GM12878 (cell line): ENCODE results near the gene REXO1. TPM values are rescaled to one million over a fixed set of nuclear protein-coding genes. Genes with fewer than 3 reads are reported as not detected.
"Not testable (repeated sequence)": the region's sequence is repeated elsewhere in the genome, so short reads cannot be mapped to it uniquely, and the experiment has no call there.

Source experiments
- ATAC-seq: fragments of 200-7000 bp; cut with Tn5 transposase; 3 replicates; pipeline ENCODE4 v1.9.1; 2020; ENCODE audit warnings: mild to moderate bottlenecking, moderate library complexity
- BruUV-seq: library from RNA; stranded (reverse); fragments of 400-500 nt; replicated peaks from 2 replicates; lab custom pipeline; 2021; lab: Mats Ljungman, UMichigan
- CTCF ChIA-PET: fragments of 300-600 bp; sonication (Branson Sonifier 250); formaldehyde crosslinking; extraction: SDS; loops from one replicate; lab custom pipeline; 2021; ENCODE audit warnings: inconsistent platforms; lab: Yijun Ruan, JAX
- POLR2A ChIA-PET: fragments of 350-600 bp; formaldehyde crosslinking; extraction: SDS; loops from one replicate; lab custom pipeline; 2021; ENCODE audit warnings: inconsistent platforms; lab: Charles Lee
- RAD21 ChIA-PET: fragments of 300-600 bp; sonication (Branson Sonifier 250); formaldehyde crosslinking; loops from one replicate; lab custom pipeline; 2023; ENCODE audit warnings: antibody characterized with exemption; ENCODE audit not compliant: unreplicated experiment; lab: Charles Lee
- SMC1A ChIA-PET: fragments of 300-600 bp; sonication (Branson Sonifier 250); formaldehyde crosslinking; loops from one replicate; lab custom pipeline; 2023; ENCODE audit not compliant: unreplicated experiment, uncharacterized antibody; lab: Charles Lee
- DNase-seq: peaks from one replicate; pipeline ENCODE4 v3.0.0-alpha.2; 2011; ENCODE audit warnings: low read depth, low spot score
- FAIRE-seq: peaks from 3 replicates; lab custom pipeline; 2011; peaks lifted over from hg19 to GRCh38; lab: Jason Lieb, UNC
- H2AFZ ChIP-seq: 2 replicates; pipeline ENCODE4 v1.6.0; 2011; ENCODE audit warnings: low read depth, low read length, control low read depth; ENCODE audit not compliant: control insufficient read depth
- H3K27ac ChIP-seq: 2 replicates; pipeline ENCODE4 v1.5.1; 2011; ENCODE audit warnings: control low read depth; ENCODE audit not compliant: control insufficient read depth, insufficient read depth
- H3K27me3 ChIP-seq, 2 experiments: replicated peaks in 1 of 2; 2 replicates each; pipeline versions ENCODE4 v1.6.0 to v1.6.1; 2011; ENCODE audit warnings: low read length in 1 of 2; ENCODE audit not compliant: control insufficient read depth in 2 of 2, insufficient read depth in 2 of 2
- H3K36me3 ChIP-seq, 2 experiments: 2 replicates each; pipeline ENCODE4 v1.5.1; 2011; ENCODE audit warnings: low read length in 1 of 2; ENCODE audit not compliant: control insufficient read depth in 2 of 2, insufficient read depth in 2 of 2
- H3K4me1 ChIP-seq: 2 replicates; pipeline ENCODE4 v1.6.1; 2011; ENCODE audit warnings: mild to moderate bottlenecking, low read length, moderate library complexity, mixed read lengths; ENCODE audit not compliant: control insufficient read depth, insufficient read depth
- H3K4me2 ChIP-seq: 2 replicates; pipeline ENCODE4 v1.6.0; 2011; ENCODE audit warnings: control low read depth; ENCODE audit not compliant: control insufficient read depth, insufficient read depth
- H3K4me3 ChIP-seq: fragments of 200-600 bp; sonication (generic); 2 replicates; pipeline ENCODE4 v1.5.1; 2016
- H3K79me2 ChIP-seq: 2 replicates; pipeline ENCODE4 v1.6.0; 2011; ENCODE audit warnings: low read length; ENCODE audit not compliant: control insufficient read depth, insufficient read depth
- H3K9ac ChIP-seq: 2 replicates; pipeline ENCODE4 v1.8.0; 2011; ENCODE audit warnings: low read length, control low read depth, mixed read lengths; ENCODE audit not compliant: control insufficient read depth, insufficient read depth
- H3K9me3 ChIP-seq: replicated peaks from 3 replicates; pipeline ENCODE4 v1.5.1; 2011; ENCODE audit warnings: mild to moderate bottlenecking, low read length; ENCODE audit not compliant: control insufficient read depth, insufficient read depth
- H4K20me1 ChIP-seq: 2 replicates; pipeline ENCODE4 v1.6.0; 2011; ENCODE audit not compliant: control insufficient read depth, insufficient read depth
- CTCF ChIP-seq, 3 experiments: IDR thresholded peaks in 2 of 3; conservative IDR thresholded peaks in 1 of 3; 2 replicates each; pipeline ENCODE4 v1.5.1; 2011; ENCODE audit warnings: low read depth in 3 of 3, low read length in 3 of 3, mild to moderate bottlenecking in 3 of 3, control low read depth in 2 of 3, moderate library complexity in 2 of 3, inconsistent platforms in 1 of 3, mixed read lengths in 1 of 3; ENCODE audit not compliant: control insufficient read depth in 2 of 3, insufficient read depth in 1 of 3; ENCODE audit errors: extremely low read depth in 1 of 3
- WGBS: methylation state at CpG from one replicate; pipeline ENCODE4 v1.1.6; 2016; ENCODE audit warnings: low lambda C conversion rate; ENCODE audit not compliant: insufficient replicate concordance, insufficient coverage; ENCODE audit errors: missing lambda C conversion rate; 5-methylcytosine and 5-hydroxymethylcytosine counted together
- in situ Hi-C: fragments of 300-500 bp; cut with MboI; formaldehyde crosslinking; loops from 9 replicates; pipeline ENCODE4 v1.14.3; 2018; ENCODE audit warnings: mixed read lengths
- intact Hi-C: fragments of 100-400 bp; cut with micrococcal nuclease; formaldehyde crosslinking; loops from one replicate; pipeline ENCODE4 v1.14.2; 2022; ENCODE audit not compliant: unreplicated experiment
- polyA plus RNA-seq, 11 experiments: library from polyadenylated mRNA; depleted of rRNA in 4 of 11; unstranded in 6 of 11; stranded (reverse) in 5 of 11; fragments of >200 nt; fragmentation: Nextera tagmentation in 4 of 11; fragmentation: Illumina TruSeq in 1 of 11; extraction: Ambion mirVana in 4 of 11; extraction: Trizol in 1 of 11; gene quantifications; 1 replicate in 1 of 11; 2 replicates in 10 of 11; pipeline versions ENCODE4 v1.2.1 to v1.2.3, GENCODE V29; 2011 to 2016; ENCODE audit warnings: inconsistent platforms in 2 of 11, missing spikeins in 2 of 11, low read depth in 1 of 11
- total RNA-seq, 4 experiments: library from RNA; depleted of rRNA in 3 of 4; stranded (reverse); fragments of >200 nt in 3 of 4; fragmentation: Illumina TruSeq in 1 of 4; extraction: Trizol in 1 of 4; gene quantifications; 2 replicates each; pipeline versions ENCODE4 v1.2.1 to v1.2.3, GENCODE V29; 2013 to 2021

Gene REXO1
- total and polyA plus RNA-seq, 10 of the 15 experiments (the other 5 are each of a cell fraction or from before 2014, with no cell fraction given): 0.03 to 45.2 (median 8.4) TPM

- RAD21 ChIA-PET, ATAC-seq, SMC1A ChIA-PET, H4K20me1 ChIP-seq, H3K4me3 ChIP-seq, in situ Hi-C loops, H3K4me1 ChIP-seq, intact Hi-C loops, DNase-seq, H3K27me3 ChIP-seq, FAIRE-seq, H3K4me2 ChIP-seq, BruUV-seq, H3K9me3 ChIP-seq, H3K36me3 ChIP-seq, H3K27ac ChIP-seq, H2AFZ ChIP-seq, H3K9ac ChIP-seq: not testable (repeated sequence)
- POLR2A ChIA-PET: interaction anchor here (1.6 to 2.4 kb wide), 4 partner anchors 8 to 27 kb away, joined by 9 to 15 read pairs (median 10); partner anchors contain the start of gene ABHD17A
- CTCF ChIA-PET: interaction anchor here (1.7 to 3.2 kb wide), 2 partner anchors 13 to 20 kb away, joined by 10 to 19 read pairs; no protein-coding TSS in a partner anchor
- WGBS: 96% methylated on average over 17 of the region's 47 CpGs
- H3K79me2 ChIP-seq: peaks cover 43% of the 10 kb centered on the region
These were observed 29.0 kb upstream of the REXO1 start for GRCh38 chr19:1877280-1877660.

GRCh38 chr19:1876496-1877279 is 28.4 kb upstream of the REXO1 start:
- Histone ChIP-seq H3K9ac (peak overlapping the region; percentile 52; the same call in 1 of the 2 replicates), H2AFZ (peak overlapping the region; percentile 53), H3K79me2 (peaks cover 39% of the 10 kb centered on the region), H3K4me2 (peak overlapping the region; percentile 64), H3K4me3 (peak overlapping the region; percentile 60; the same call in 1 of the 2 replicates), H3K27ac (peak overlapping the region; percentile 93)
- FAIRE-seq, in situ Hi-C loops, H4K20me1 ChIP-seq, DNase-seq, H3K27me3 ChIP-seq, H3K4me1 ChIP-seq, H3K9me3 ChIP-seq, BruUV-seq, intact Hi-C loops, H3K36me3 ChIP-seq: not testable (repeated sequence)
- peak; percentile 14 for ATAC-seq
- ChIA-PET RAD21 (interaction anchor here (0.6 to 1.7 kb wide), 5 partner anchors 9 to 27 kb away, joined by 3 to 8 read pairs (median 4); partner anchors contain the start of gene ABHD17A), POLR2A (interaction anchor here (0.6 to 2.4 kb wide), 9 partner anchors 9 to 176 kb away, joined by 3 to 15 read pairs (median 4); partner anchors contain the start of gene ABHD17A), SMC1A (interaction anchor here (0.5 to 1.2 kb wide), 3 partner anchors 18 to 294 kb away, joined by 3 read pairs; no protein-coding TSS in a partner anchor), CTCF (interaction anchor here (0.8 to 3.2 kb wide), 6 partner anchors 11 to 28 kb away, joined by 3 to 19 read pairs (median 6); partner anchors contain the start of gene REXO1)
- 0 out of 6 replicates have a peak, but pooled peaks of 1 of the 3 experiments have one; percentile 5 for TF ChIP-seq CTCF (IDR thresholded peaks at IDR 0.05 in 2 of 3, conservative IDR thresholded peaks at IDR 0.05 in 1 of 3; ENCODE audit: control insufficient read depth in 2 of 3, extremely low read depth in 1 of 3, insufficient read depth in 1 of 3, low read depth in 3 of 3, low read length in 3 of 3)
- WGBS: 48% methylated on average over 29 of the region's 53 CpGs
